ENCODE measurements around the gene TEX13D. TPM values are rescaled to one million over a fixed set of nuclear protein-coding genes. Genes with fewer than 3 reads are reported as not detected.
A peak's percentile ranks its signal among the peaks of the same experiment; 100 is the strongest.

Gene TEX13D
- total RNA-seq, 6 donors from 2014 or later: not detected

DNA sequence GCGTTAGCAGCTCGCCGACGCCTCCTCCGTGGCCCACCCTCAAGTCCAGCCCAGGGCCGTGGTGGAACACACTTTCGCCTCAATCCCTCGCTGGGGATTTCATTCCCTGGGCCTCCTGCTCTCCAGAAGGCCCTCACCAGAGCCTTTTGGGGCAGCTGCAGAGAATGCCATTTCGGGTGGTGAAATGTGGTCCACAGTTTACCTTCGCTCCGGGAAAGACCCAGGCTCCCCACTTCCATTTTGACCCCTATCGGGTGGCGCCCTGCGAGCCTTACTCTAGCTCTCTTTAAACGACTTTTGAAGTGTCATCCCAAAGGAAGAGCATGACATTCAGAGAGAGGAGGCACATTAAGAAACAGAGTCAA is 14.4 kb downstream of the TEX13D start:
- no peaks in the 10 kb centered on the region for H3K9me3 ChIP-seq
- H3K4me3 ChIP-seq: peak overlapping the region in 3 of 4 donors; percentile 5 to 19 (median 17)
- no peak for TF ChIP-seq POLR2AphosphoS5 (IDR thresholded peaks at IDR 0.05)
- TF ChIP-seq POLR2A (IDR thresholded peaks at IDR 0.05): no peak
- TF ChIP-seq, protein P1, sequence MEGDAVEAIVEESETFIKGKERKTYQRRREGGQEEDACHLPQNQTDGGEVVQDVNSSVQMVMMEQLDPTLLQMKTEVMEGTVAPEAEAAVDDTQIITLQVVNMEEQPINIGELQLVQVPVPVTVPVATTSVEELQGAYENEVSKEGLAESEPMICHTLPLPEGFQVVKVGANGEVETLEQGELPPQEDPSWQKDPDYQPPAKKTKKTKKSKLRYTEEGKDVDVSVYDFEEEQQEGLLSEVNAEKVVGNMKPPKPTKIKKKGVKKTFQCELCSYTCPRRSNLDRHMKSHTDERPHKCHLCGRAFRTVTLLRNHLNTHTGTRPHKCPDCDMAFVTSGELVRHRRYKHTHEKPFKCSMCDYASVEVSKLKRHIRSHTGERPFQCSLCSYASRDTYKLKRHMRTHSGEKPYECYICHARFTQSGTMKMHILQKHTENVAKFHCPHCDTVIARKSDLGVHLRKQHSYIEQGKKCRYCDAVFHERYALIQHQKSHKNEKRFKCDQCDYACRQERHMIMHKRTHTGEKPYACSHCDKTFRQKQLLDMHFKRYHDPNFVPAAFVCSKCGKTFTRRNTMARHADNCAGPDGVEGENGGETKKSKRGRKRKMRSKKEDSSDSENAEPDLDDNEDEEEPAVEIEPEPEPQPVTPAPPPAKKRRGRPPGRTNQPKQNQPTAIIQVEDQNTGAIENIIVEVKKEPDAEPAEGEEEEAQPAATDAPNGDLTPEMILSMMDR (IDR thresholded peaks at IDR 0.05): no peak
- no peak for TF ChIP-seq EP300 (IDR thresholded peaks at IDR 0.05)
- DNase-seq (no peak), ATAC-seq (ENCODE audit: low FRiP score in 2 of 2) (no peak)
- H3K4me1 ChIP-seq: no peaks in the 10 kb centered on the region
- no peaks in the 10 kb centered on the region for H3K36me3 ChIP-seq
- no peaks in the 10 kb centered on the region for H3K27me3 ChIP-seq
- H3K27ac ChIP-seq: peak overlapping the region in 2 of 4 donors; percentile 36 to 71
- WGBS, 2 donors: 60 to 83% methylated on average over 1 to 15 of the region's 15 CpGs

DNA sequence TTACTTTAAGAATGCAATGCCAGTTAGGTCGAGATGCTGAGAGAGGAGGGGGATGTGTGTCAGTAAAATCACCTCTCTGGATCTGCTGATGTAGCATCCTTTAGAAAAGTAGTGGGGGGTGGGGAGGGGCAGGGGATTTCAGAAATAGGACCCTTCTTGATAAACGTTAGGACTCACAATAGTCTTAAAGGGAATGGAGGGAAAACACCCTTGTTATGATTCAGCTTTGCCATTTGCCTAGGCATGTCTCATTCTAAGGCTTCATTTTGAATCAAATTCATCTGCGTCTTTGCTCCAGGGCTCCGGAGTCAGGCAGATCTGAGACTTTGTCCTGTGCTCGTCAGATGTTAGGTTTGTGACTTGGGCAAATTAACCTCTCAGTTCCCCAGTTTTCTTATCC is 14.8 kb downstream of the TEX13D start:
- no peak overlapping the region for H3K4me3 ChIP-seq
- no peak for ATAC-seq (ENCODE audit: low FRiP score in 2 of 2)
- no peaks in the 10 kb centered on the region for H3K36me3 ChIP-seq
- peak overlapping the region in 2 of 4 donors; percentile 36 to 71 for H3K27ac ChIP-seq
- no peak for TF ChIP-seq POLR2AphosphoS5 (IDR thresholded peaks at IDR 0.05)
- no peak for TF ChIP-seq POLR2A (IDR thresholded peaks at IDR 0.05)
- TF ChIP-seq, protein P1 (IDR thresholded peaks at IDR 0.05): no peak
- no peak for TF ChIP-seq EP300 (IDR thresholded peaks at IDR 0.05)
- 69 to 85% methylated on average over 5 of the region's 5 CpGs for WGBS, 2 donors
- no peaks in the 10 kb centered on the region for H3K9me3 ChIP-seq
- no peak for DNase-seq
- H3K4me1 ChIP-seq: no peaks in the 10 kb centered on the region
- no peaks in the 10 kb centered on the region for H3K27me3 ChIP-seq

DNA sequence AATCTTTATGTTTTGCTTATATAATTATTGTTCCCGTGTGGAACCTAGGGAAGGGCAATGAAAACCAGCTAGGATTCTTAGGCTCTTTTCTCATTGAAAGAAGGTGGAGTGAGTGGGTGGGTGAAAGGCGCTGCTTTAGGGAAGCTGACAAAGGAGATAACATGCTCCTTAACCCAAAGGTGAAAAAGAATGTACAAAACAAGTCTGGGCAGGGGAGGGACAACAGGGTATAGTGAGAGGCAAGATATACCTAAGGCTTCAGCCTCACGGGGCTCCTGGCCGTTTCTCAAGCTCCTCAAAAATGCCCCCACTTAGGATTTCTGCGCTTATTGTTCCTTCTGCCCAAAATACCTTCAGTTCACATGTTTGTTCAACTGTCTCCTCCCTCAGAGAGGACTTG is 15.7 kb downstream of the TEX13D start:
- DNase-seq (no peak), ATAC-seq (ENCODE audit: low FRiP score in 2 of 2) (no peak)
- TF ChIP-seq POLR2AphosphoS5 (IDR thresholded peaks at IDR 0.05) (no peak), EP300 (IDR thresholded peaks at IDR 0.05) (no peak), POLR2A (IDR thresholded peaks at IDR 0.05) (no peak)
- TF ChIP-seq, protein P1 (IDR thresholded peaks at IDR 0.05): no peak
- Histone ChIP-seq H3K9me3 (no peaks in the 10 kb centered on the region), H3K27ac (no peak overlapping the region), H3K36me3 (no peaks in the 10 kb centered on the region), H3K4me3 (no peak overlapping the region), H3K27me3 (no peaks in the 10 kb centered on the region), H3K4me1 (no peaks in the 10 kb centered on the region)
- 66 to 80% methylated on average over 5 of the region's 5 CpGs for WGBS, 2 donors

DNA sequence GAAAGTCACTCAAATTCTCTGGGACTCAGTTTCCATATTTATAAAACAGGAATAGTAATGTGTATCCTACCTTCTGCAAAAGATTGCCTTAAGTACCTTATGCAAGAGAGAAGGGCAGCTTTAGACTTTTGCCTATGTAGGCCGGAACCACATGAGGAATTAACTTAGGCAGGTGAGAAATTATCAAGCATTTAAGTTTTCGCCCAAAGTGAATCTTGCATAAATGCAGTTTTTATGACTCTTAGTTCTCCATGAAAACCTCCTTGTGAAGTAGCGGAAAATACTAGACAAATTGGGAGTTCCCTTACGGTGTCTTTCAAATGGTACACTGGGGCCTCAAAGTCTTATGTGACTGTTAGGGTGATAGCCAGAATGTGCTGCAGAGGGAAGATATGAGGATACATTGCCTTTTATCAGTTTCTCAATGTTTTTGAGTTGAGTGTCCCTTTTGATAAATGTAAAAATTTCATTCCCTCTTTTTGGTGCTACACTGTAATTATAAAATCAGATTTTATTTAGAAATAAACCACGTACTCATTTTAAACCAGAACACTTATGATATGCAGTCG is 16.5 kb downstream of the TEX13D start:
- ATAC-seq (ENCODE audit: low FRiP score in 2 of 2) (no peak), DNase-seq (no peak)
- H3K27me3 ChIP-seq: no peaks in the 10 kb centered on the region
- no peak overlapping the region for H3K27ac ChIP-seq
- H3K9me3 ChIP-seq: no peaks in the 10 kb centered on the region
- WGBS, 2 donors: 88 to 95% methylated on average over 6 of the region's 6 CpGs
- no peaks in the 10 kb centered on the region for H3K4me1 ChIP-seq
- TF ChIP-seq POLR2AphosphoS5 (IDR thresholded peaks at IDR 0.05): no peak
- no peak for TF ChIP-seq EP300 (IDR thresholded peaks at IDR 0.05)
- no peak for TF ChIP-seq POLR2A (IDR thresholded peaks at IDR 0.05)
- TF ChIP-seq, protein P1 (IDR thresholded peaks at IDR 0.05): no peak
- no peaks in the 10 kb centered on the region for H3K36me3 ChIP-seq
- no peak overlapping the region for H3K4me3 ChIP-seq

DNA sequence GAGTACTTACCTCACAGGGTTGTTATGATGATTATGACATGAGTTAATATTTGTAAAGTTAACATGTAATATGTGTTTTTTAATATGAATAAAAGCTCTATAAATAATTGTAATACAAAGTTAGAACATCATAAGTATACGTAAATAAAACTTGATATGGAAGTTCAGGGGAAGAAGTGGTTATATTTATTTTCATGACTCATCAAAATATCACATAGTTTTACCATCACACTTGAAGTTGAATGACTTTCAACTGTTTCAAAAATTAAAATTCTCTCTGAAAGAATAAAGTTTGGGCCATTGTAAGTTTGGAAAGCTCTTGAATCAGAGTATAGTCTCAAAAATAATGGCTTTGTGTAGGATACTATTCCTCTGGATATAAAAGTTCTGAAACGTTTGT is 22.2 kb downstream of the TEX13D start:
- peaks cover 0 to 7% (median 0%) of the 10 kb centered on the region in 4 donors for H3K4me1 ChIP-seq
- H3K27ac ChIP-seq: no peak overlapping the region
- WGBS, 2 donors: 61 to 65% methylated on average over 2 of the region's 2 CpGs
- H3K9me3 ChIP-seq: no peaks in the 10 kb centered on the region
- no peak for DNase-seq
- no peak overlapping the region for H3K4me3 ChIP-seq
- no peaks in the 10 kb centered on the region for H3K27me3 ChIP-seq
- ATAC-seq (ENCODE audit: low FRiP score in 2 of 2): no peak
- no peaks in the 10 kb centered on the region for H3K36me3 ChIP-seq
- no peak for TF ChIP-seq EP300 (IDR thresholded peaks at IDR 0.05)
